ENCODE data around the gene DNMT1. TPM values are rescaled to one million over a fixed set of nuclear protein-coding genes. Genes with fewer than 3 reads are reported as not detected.

The DNMT1 gene
- total RNA-seq, 1 experiment from 2014 or later, result 227 TPM

GRCh38 chr19:10227026-10227971 lies 32.5 kb upstream of the DNMT1 start:
- Histone ChIP-seq H3K23ac (ENCODE audit: insufficient read length, low read depth, low read length) (no peak overlapping the region), H3K79me1 (ENCODE audit: insufficient read depth, low read depth, low read length, poor library complexity, severe bottlenecking) (no peaks in the 10 kb centered on the region), H2BK12ac (ENCODE audit: insufficient read length, low read depth, low read length) (no peak overlapping the region), H2AFZ (ENCODE audit: low read length) (no peak overlapping the region), H3K27me3 (ENCODE audit: insufficient read depth, low read length) (no peaks in the 10 kb centered on the region), H3K4ac (ENCODE audit: low read depth, low read length) (no peak overlapping the region), H2BK5ac (ENCODE audit: insufficient read length, low read length) (no peak overlapping the region), H2BK120ac (ENCODE audit: low read depth, low read length, poor library complexity, severe bottlenecking) (no peak overlapping the region), H4K8ac (replicated peaks; ENCODE audit: insufficient read length, low read depth, low read length) (no peak overlapping the region), H3T11ph (ENCODE audit: low read length) (no peak overlapping the region), H3K9me3 (ENCODE audit: control insufficient read depth, low read depth, low read length) (no peaks in the 10 kb centered on the region), H2BK15ac (ENCODE audit: low read depth, low read length) (no peak overlapping the region), H3K79me2 (ENCODE audit: insufficient read depth, low read length) (no peaks in the 10 kb centered on the region), H3K27ac (ENCODE audit: insufficient read length, low read depth, low read length) (no peak overlapping the region), H3K14ac (ENCODE audit: insufficient read depth, low read length) (no peak overlapping the region), H4K5ac (ENCODE audit: insufficient read length, low read depth, low read length) (no peak overlapping the region), H3K4me1 (ENCODE audit: insufficient read depth, low read length) (no peaks in the 10 kb centered on the region), H3K4me2 (ENCODE audit: insufficient read depth, insufficient read length, low read length) (no peak overlapping the region), H2AK5ac (ENCODE audit: insufficient read length, low read length) (no peak overlapping the region), H2BK20ac (ENCODE audit: low read depth, low read length, poor library complexity, severe bottlenecking) (no peak overlapping the region), H3K9ac (ENCODE audit: extremely low read depth, insufficient read length, low read length) (no peak overlapping the region), H3K23me2 (ENCODE audit: insufficient read length, low read depth, low read length, poor library complexity, severe bottlenecking) (peaks cover 13% of the 10 kb centered on the region), H4K20me1 (ENCODE audit: control insufficient read depth, insufficient read depth, insufficient read length) (no peaks in the 10 kb centered on the region), H4K91ac (ENCODE audit: insufficient read length, low read depth, low read length) (no peak overlapping the region), H3K56ac (ENCODE audit: insufficient read length, low read depth, low read length) (no peak overlapping the region), H3K18ac (ENCODE audit: insufficient read length, low read depth, low read length) (no peak overlapping the region)
- peaks cover 3 to 13% (median 8%) of the 10 kb centered on the region in 3 experiments; a peak in 6 of 7 replicates for H3K36me3 Mint-ChIP-seq (ENCODE audit: insufficient read depth in 1 of 3, low read depth in 3 of 3)
- no peaks in the 10 kb centered on the region; the same call in none of the 2 replicates for H3K27me3 Mint-ChIP-seq (ENCODE audit: low read depth)
- H3K9me3 Mint-ChIP-seq, result no peaks in the 10 kb centered on the region
- DNase-seq, result peak; percentile 55
- WGBS (ENCODE audit: extremely low coverage, insufficient read length, low lambda C conversion rate), result no CpG with 5 or more reads among the region's 28 CpGs
- no peak overlapping the region for H3K27ac Mint-ChIP-seq
- no peak overlapping the region for H3K4me3 Mint-ChIP-seq
- H3K4me1 Mint-ChIP-seq, result peaks cover 8 to 16% of the 10 kb centered on the region in 2 experiments
- TF ChIP-seq CTCF (conservative IDR thresholded peaks at IDR 0.05), result peak; percentile 41

Data from H9 (cell line).